ENCODE measurements around the gene TACC2.

- TF ChIP-seq JUN (IDR thresholded peaks at IDR 0.05; ENCODE audit: borderline replicate concordance, low read depth, low read length) (no peak), JUN (CRISPR knock-in tag; IDR thresholded peaks at IDR 0.05; ENCODE audit: borderline replicate concordance) (no peak), U2AF2 (optimal IDR thresholded peaks at IDR 0.05; ENCODE audit: low read depth, low read length) (no peak), ZC3H4 (CRISPR knock-in tag; IDR thresholded peaks at IDR 0.05; ENCODE audit: borderline replicate concordance) (no peak), GMEB1 (CRISPR knock-in tag; IDR thresholded peaks at IDR 0.05) (no peak), CTCF (IDR thresholded peaks at IDR 0.05 in 2 of 3, conservative IDR thresholded peaks at IDR 0.05 in 1 of 3; ENCODE audit: insufficient read depth in 2 of 3, low read depth in 1 of 3, low read length in 3 of 3) (no peak), PHF21A (IDR thresholded peaks at IDR 0.05; ENCODE audit: borderline replicate concordance, low read depth) (no peak), ATF1 (CRISPR knock-in tag; IDR thresholded peaks at IDR 0.05) (no peak), ATF1 (tag; IDR thresholded peaks at IDR 0.05) (no peak), CSDE1 (IDR thresholded peaks at IDR 0.05) (no peak), POLR2AphosphoS5 (IDR thresholded peaks at IDR 0.05; ENCODE audit: control insufficient read depth, insufficient read depth, low read depth, low read length) (no peak), SP1 (CRISPR knock-in tag; IDR thresholded peaks at IDR 0.05) (no peak), KLF1 (tag; IDR thresholded peaks at IDR 0.05) (no peak), ZKSCAN1 (IDR thresholded peaks at IDR 0.05; ENCODE audit: low read depth, low read length) (no peak)
These were observed 189.7 kb downstream of the TACC2 start for GRCh38 chr10:122178655-122179054.
